GM12864 (cell line): ENCODE results near the gene AKT3.

Source experiments
- DNase-seq: peaks from one replicate; pipeline ENCODE4 v3.0.0-alpha.2; 2011; ENCODE audit warnings: low read depth
- H3K4me3 ChIP-seq: 2 replicates; pipeline ENCODE4 v1.5.1; 2011; ENCODE audit warnings: mild to moderate bottlenecking, low read depth, low read length, control low read depth
- TF ChIP-seq, protein P1 (sequence below): IDR thresholded peaks from 2 replicates; pipeline ENCODE4 v1.5.1; 2011; ENCODE audit warnings: low read depth, mild to moderate bottlenecking, moderate library complexity, low read length, control low read depth, inconsistent platforms; ENCODE audit errors: missing control alignments

The AKT3 gene

DNA sequence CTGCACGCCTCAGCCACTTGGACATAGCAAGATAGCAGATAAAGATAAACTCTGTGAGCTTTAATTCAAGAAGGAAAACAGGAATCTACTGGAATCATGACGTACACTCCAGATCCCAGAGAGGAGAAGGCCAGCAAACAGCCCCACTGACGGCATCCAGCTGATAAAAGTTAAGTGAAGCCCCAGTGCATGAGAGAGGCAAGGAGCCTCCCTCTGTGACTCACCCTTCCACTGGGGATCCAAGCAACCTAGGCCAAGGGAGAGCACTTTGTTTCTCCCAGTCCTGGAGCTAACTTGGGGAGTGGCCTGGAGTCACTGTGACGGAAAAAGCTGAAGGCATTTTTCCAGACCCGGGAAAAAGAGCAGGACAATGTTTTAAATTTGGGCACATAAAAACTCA is 270.0 kb downstream of the AKT3 start:
- no peak for DNase-seq
- TF ChIP-seq, protein P1, sequence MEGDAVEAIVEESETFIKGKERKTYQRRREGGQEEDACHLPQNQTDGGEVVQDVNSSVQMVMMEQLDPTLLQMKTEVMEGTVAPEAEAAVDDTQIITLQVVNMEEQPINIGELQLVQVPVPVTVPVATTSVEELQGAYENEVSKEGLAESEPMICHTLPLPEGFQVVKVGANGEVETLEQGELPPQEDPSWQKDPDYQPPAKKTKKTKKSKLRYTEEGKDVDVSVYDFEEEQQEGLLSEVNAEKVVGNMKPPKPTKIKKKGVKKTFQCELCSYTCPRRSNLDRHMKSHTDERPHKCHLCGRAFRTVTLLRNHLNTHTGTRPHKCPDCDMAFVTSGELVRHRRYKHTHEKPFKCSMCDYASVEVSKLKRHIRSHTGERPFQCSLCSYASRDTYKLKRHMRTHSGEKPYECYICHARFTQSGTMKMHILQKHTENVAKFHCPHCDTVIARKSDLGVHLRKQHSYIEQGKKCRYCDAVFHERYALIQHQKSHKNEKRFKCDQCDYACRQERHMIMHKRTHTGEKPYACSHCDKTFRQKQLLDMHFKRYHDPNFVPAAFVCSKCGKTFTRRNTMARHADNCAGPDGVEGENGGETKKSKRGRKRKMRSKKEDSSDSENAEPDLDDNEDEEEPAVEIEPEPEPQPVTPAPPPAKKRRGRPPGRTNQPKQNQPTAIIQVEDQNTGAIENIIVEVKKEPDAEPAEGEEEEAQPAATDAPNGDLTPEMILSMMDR = no peak
- H3K4me3 ChIP-seq = no peak overlapping the region

DNA sequence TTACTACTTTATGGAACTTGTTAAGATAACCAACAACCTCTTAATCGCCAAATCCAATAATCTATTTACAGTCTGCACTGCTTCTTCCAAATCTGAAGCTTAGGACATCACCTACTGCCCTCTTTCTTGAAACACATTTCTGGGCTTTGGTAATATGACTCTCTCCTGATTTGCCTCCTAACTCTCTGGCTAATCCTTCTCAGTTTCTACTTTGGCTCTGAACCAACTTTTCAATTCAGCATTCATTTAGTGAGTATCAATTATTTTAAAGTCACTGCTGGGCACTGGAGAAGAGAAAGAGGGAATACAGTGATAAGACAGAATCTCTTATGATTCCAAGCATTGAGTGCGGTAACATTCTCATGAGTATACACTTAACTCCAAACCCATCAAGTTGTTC is 275.0 kb downstream of the AKT3 start:
- DNase-seq = no peak
- TF ChIP-seq, protein P1 = no peak
- no peak overlapping the region for H3K4me3 ChIP-seq

DNA sequence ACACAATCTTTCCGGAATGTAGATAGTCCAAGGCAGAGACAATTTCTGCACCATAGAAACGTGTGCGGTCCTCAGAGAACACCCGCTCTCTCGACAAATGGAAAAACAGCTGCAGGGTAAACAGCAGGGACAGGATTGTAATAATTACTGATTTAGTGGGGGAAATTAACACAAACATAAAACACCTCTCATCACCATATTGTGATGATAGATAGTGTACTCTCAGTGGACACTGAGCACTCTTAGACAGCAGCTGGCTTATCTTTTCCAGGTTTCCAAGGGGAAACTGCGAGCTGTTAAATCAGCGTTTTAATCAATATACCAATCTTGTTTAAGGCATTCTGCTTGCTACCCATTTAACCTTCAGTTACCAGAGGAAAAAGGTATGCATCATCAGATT is 277.1 kb downstream of the AKT3 start:
- no peak overlapping the region for H3K4me3 ChIP-seq
- TF ChIP-seq, protein P1 = no peak
- no peak for DNase-seq

DNA sequence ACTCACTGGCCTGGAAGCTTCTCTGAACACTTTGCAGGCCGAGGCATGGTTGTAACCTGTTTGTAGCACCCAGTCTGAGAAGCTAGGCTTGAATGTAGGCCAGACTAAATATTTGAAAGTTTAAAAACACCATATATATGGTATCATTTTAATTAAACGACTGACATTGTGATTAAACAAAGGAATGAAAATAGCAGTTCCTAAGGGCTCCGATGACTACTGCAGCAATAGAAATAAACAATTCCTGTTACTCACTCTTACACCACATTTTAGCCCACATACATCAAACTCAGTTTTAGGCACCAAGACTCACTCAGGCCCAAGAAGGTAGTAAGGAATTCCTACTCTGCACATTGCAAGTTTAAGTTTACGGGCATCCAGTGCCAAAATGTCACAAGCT is 281.2 kb downstream of the AKT3 start:
- H3K4me3 ChIP-seq = no peak overlapping the region
- TF ChIP-seq, protein P1 = no peak
- DNase-seq = no peak

DNA sequence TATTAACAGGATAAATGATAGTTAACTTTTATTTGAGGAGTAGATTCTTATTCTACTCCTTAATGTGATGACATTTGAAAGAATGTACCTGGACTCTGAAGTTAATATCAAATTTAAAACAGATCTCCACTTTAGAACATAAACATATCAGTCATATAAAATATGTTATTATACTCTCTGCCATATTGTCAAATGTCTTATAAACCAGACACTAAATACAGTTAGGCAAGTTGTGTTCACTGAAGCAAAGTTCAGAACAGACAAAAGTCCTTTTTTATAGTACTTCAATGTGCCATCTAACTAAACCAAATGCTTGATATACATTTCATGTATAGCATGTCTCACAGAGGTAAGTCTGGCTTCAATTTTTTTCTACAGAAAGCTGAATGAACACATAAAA is 285.2 kb downstream of the AKT3 start:
- H3K4me3 ChIP-seq = no peak overlapping the region
- TF ChIP-seq, protein P1 = no peak
- no peak for DNase-seq

DNA sequence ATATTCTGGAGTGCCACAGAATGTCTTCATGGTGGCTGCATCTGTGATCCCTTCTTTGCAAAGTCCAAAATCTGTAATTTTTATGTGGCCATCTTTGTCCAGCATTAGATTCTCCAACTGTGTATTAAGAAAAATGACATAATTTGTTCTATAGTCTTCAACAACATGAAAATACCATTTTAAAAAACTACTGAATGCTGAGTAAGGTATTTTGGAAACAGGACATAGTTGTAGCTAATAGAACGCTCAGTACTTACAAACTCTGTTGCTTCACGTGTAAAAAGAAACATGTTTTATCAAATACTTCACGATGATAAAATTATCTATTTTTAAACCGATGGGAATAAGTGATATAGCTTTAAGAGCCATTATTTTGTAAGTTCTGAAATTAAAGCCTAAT is 286.3 kb downstream of the AKT3 start:
- TF ChIP-seq, protein P1 = no peak
- DNase-seq = no peak
- H3K4me3 ChIP-seq = no peak overlapping the region

DNA sequence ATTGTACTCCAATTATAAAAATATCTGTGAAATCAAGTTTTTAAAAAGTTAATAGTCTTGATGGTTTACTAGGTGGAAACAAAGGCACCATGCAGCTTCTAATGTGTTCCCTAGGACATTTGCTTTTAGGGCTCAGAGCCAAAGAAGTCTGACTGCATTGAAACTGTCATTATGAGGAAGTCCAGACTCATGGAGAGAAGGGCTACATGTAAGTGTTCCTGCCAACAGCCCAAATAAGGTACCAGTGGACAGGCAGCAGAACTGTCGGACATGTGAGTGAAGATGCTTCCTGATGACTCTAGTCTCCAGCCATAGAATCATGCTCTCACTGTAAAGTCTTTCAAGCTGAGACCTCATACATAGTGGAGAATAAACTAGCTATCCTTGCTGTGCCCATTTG is 287.6 kb downstream of the AKT3 start:
- no peak overlapping the region for H3K4me3 ChIP-seq
- no peak for DNase-seq
- TF ChIP-seq, protein P1 = no peak
